ENCODE data around the gene TNFRSF6B.
"Not testable (repeated sequence)": the region's sequence is repeated elsewhere in the genome, so short reads cannot be mapped to it uniquely, and the experiment has no call there.

Gene TNFRSF6B

GRCh38 chr20:63656451-63656850, 40.0 kb upstream of the TNFRSF6B start:
- no peak overlapping the region for H3K27ac ChIP-seq (ENCODE audit: low read depth, low read length)

GRCh38 chr20:63657260-63657936, 39.1 kb upstream of the TNFRSF6B start:
- no peaks in the 10 kb centered on the region for H3K9me3 ChIP-seq (ENCODE audit: control insufficient read depth, insufficient read depth, low read length)
- H3K9ac ChIP-seq (ENCODE audit: low read depth, low read length): peak overlapping the region; percentile 71
- H3K4me1 ChIP-seq (ENCODE audit: control insufficient read depth, insufficient read depth, low read length): peaks cover 13% of the 10 kb centered on the region
- peak overlapping the region; percentile 70 for H3K27ac ChIP-seq (ENCODE audit: low read depth, low read length)
- H3K4me3 ChIP-seq (ENCODE audit: low read depth, low read length): peak overlapping the region; percentile 95; the same call in 1 of the 2 replicates
- H3K36me3 ChIP-seq (ENCODE audit: control insufficient read depth, insufficient read depth, low read length): peaks cover 28% of the 10 kb centered on the region
- no peaks in the 10 kb centered on the region for H3K27me3 ChIP-seq (ENCODE audit: control insufficient read depth, insufficient read depth, low read length)

More at GRCh38 chr20:63656451-63656850, 40.0 kb upstream of the TNFRSF6B start:
- H3K27me3 ChIP-seq (ENCODE audit: control insufficient read depth, insufficient read depth, low read length): peaks cover 8% of the 10 kb centered on the region; the same call in 1 of the 2 replicates
- no peaks in the 10 kb centered on the region for H3K9me3 ChIP-seq (ENCODE audit: control insufficient read depth, insufficient read depth, low read length)
- H3K36me3 ChIP-seq (ENCODE audit: control insufficient read depth, insufficient read depth, low read length): peaks cover 18% of the 10 kb centered on the region
- H3K9ac ChIP-seq (ENCODE audit: low read depth, low read length): no peak overlapping the region
- peaks cover 13% of the 10 kb centered on the region for H3K4me1 ChIP-seq (ENCODE audit: control insufficient read depth, insufficient read depth, low read length)
- no peak overlapping the region for H3K4me3 ChIP-seq (ENCODE audit: low read depth, low read length)

GRCh38 chr20:63657937-63658748, 38.3 kb upstream of the TNFRSF6B start, which contains the start of gene RTEL1:
RTEL1 (plus strand) TSS chr20:63658312; CDS start chr20:63659403, 1,091 bp downstream.
- Histone ChIP-seq H3K36me3 (ENCODE audit: control insufficient read depth, insufficient read depth, low read length) (peaks cover 35% of the 10 kb centered on the region), H3K9ac (ENCODE audit: low read depth, low read length) (peak within 1 kb of the TSS; percentile 71), H3K4me1 (ENCODE audit: control insufficient read depth, insufficient read depth, low read length) (peaks cover 13% of the 10 kb centered on the region), H3K27me3 (ENCODE audit: control insufficient read depth, insufficient read depth, low read length) (no peaks in the 10 kb centered on the region), H3K4me3 (ENCODE audit: low read depth, low read length) (peak within 1 kb of the TSS; percentile 95), H3K9me3 (ENCODE audit: control insufficient read depth, insufficient read depth, low read length) (no peaks in the 10 kb centered on the region), H3K27ac (ENCODE audit: low read depth, low read length) (peak within 1 kb of the TSS; percentile 70)

- no peaks in the 10 kb centered on the region for H3K9me3 ChIP-seq (ENCODE audit: control insufficient read depth, insufficient read depth, low read length)
- no peaks in the 10 kb centered on the region for H3K27me3 ChIP-seq (ENCODE audit: control insufficient read depth, insufficient read depth, low read length)
- H3K9ac ChIP-seq (ENCODE audit: low read depth, low read length): peak overlapping the region; percentile 71; the same call in 1 of the 2 replicates
- peaks cover 13% of the 10 kb centered on the region for H3K4me1 ChIP-seq (ENCODE audit: control insufficient read depth, insufficient read depth, low read length)
- H3K4me3 ChIP-seq (ENCODE audit: low read depth, low read length): peak overlapping the region; percentile 95
- peaks cover 41% of the 10 kb centered on the region for H3K36me3 ChIP-seq (ENCODE audit: control insufficient read depth, insufficient read depth, low read length)
- peak overlapping the region; percentile 7 for H3K27ac ChIP-seq (ENCODE audit: low read depth, low read length)
These were observed 37.7 kb upstream of the TNFRSF6B start for GRCh38 chr20:63658749-63659187.

GRCh38 chr20:63659370-63659769, 37.1 kb upstream of the TNFRSF6B start:
- H3K36me3 ChIP-seq (ENCODE audit: control insufficient read depth, insufficient read depth, low read length): peaks cover 46% of the 10 kb centered on the region
- H3K4me3 ChIP-seq (ENCODE audit: low read depth, low read length): peak overlapping the region; percentile 95
- H3K27me3 ChIP-seq (ENCODE audit: control insufficient read depth, insufficient read depth, low read length): no peaks in the 10 kb centered on the region
- no peaks in the 10 kb centered on the region for H3K9me3 ChIP-seq (ENCODE audit: control insufficient read depth, insufficient read depth, low read length)
- no peak overlapping the region for H3K9ac ChIP-seq (ENCODE audit: low read depth, low read length)
- peaks cover 9% of the 10 kb centered on the region for H3K4me1 ChIP-seq (ENCODE audit: control insufficient read depth, insufficient read depth, low read length)
- H3K27ac ChIP-seq (ENCODE audit: low read depth, low read length): no peak overlapping the region

- H3K9ac ChIP-seq (ENCODE audit: low read depth, low read length); H3K27ac ChIP-seq (ENCODE audit: low read depth, low read length); H3K27me3 ChIP-seq (ENCODE audit: control insufficient read depth, insufficient read depth, low read length); H3K4me1 ChIP-seq (ENCODE audit: control insufficient read depth, insufficient read depth, low read length); H3K9me3 ChIP-seq (ENCODE audit: control insufficient read depth, insufficient read depth, low read length); H3K4me3 ChIP-seq (ENCODE audit: low read depth, low read length): not testable (repeated sequence)
- H3K36me3 ChIP-seq (ENCODE audit: control insufficient read depth, insufficient read depth, low read length): peaks cover 46% of the 10 kb centered on the region
These were observed 36.3 kb upstream of the TNFRSF6B start for GRCh38 chr20:63660174-63660573.

- no peak overlapping the region for H3K9ac ChIP-seq (ENCODE audit: low read depth, low read length)
- H3K36me3 ChIP-seq (ENCODE audit: control insufficient read depth, insufficient read depth, low read length): peaks cover 47% of the 10 kb centered on the region
These were observed 35.8 kb upstream of the TNFRSF6B start for GRCh38 chr20:63660622-63661021.

GRCh38 chr20:63661108-63661507, 35.3 kb upstream of the TNFRSF6B start:
- no peak overlapping the region for H3K9ac ChIP-seq (ENCODE audit: low read depth, low read length)
- H3K36me3 ChIP-seq (ENCODE audit: control insufficient read depth, insufficient read depth, low read length): peaks cover 52% of the 10 kb centered on the region
- no peaks in the 10 kb centered on the region for H3K9me3 ChIP-seq (ENCODE audit: control insufficient read depth, insufficient read depth, low read length)
- no peaks in the 10 kb centered on the region for H3K27me3 ChIP-seq (ENCODE audit: control insufficient read depth, insufficient read depth, low read length)
- peaks cover 5% of the 10 kb centered on the region for H3K4me1 ChIP-seq (ENCODE audit: control insufficient read depth, insufficient read depth, low read length)
- H3K27ac ChIP-seq (ENCODE audit: low read depth, low read length): no peak overlapping the region
- no peak overlapping the region for H3K4me3 ChIP-seq (ENCODE audit: low read depth, low read length)

More at GRCh38 chr20:63660622-63661021, 35.8 kb upstream of the TNFRSF6B start:
- Histone ChIP-seq H3K4me1 (ENCODE audit: control insufficient read depth, insufficient read depth, low read length) (peaks cover 5% of the 10 kb centered on the region), H3K27me3 (ENCODE audit: control insufficient read depth, insufficient read depth, low read length) (no peaks in the 10 kb centered on the region), H3K9me3 (ENCODE audit: control insufficient read depth, insufficient read depth, low read length) (no peaks in the 10 kb centered on the region), H3K4me3 (ENCODE audit: low read depth, low read length) (no peak overlapping the region), H3K27ac (ENCODE audit: low read depth, low read length) (no peak overlapping the region)

GRCh38 chr20:63661959-63662812, 34.3 kb upstream of the TNFRSF6B start:
- peaks cover 59% of the 10 kb centered on the region for H3K36me3 ChIP-seq (ENCODE audit: control insufficient read depth, insufficient read depth, low read length)
- peaks cover 5% of the 10 kb centered on the region for H3K4me1 ChIP-seq (ENCODE audit: control insufficient read depth, insufficient read depth, low read length)
- no peak overlapping the region for H3K4me3 ChIP-seq (ENCODE audit: low read depth, low read length)
- no peak overlapping the region for H3K27ac ChIP-seq (ENCODE audit: low read depth, low read length)
- no peak overlapping the region for H3K9ac ChIP-seq (ENCODE audit: low read depth, low read length)
- no peaks in the 10 kb centered on the region for H3K27me3 ChIP-seq (ENCODE audit: control insufficient read depth, insufficient read depth, low read length)
- H3K9me3 ChIP-seq (ENCODE audit: control insufficient read depth, insufficient read depth, low read length): no peaks in the 10 kb centered on the region

- H3K4me1 ChIP-seq (ENCODE audit: control insufficient read depth, insufficient read depth, low read length): peaks cover 5% of the 10 kb centered on the region
- H3K36me3 ChIP-seq (ENCODE audit: control insufficient read depth, insufficient read depth, low read length): peaks cover 65% of the 10 kb centered on the region
- no peaks in the 10 kb centered on the region for H3K27me3 ChIP-seq (ENCODE audit: control insufficient read depth, insufficient read depth, low read length)
- no peak overlapping the region for H3K9ac ChIP-seq (ENCODE audit: low read depth, low read length)
- no peaks in the 10 kb centered on the region for H3K9me3 ChIP-seq (ENCODE audit: control insufficient read depth, insufficient read depth, low read length)
- H3K4me3 ChIP-seq (ENCODE audit: low read depth, low read length): no peak overlapping the region
- H3K27ac ChIP-seq (ENCODE audit: low read depth, low read length): no peak overlapping the region
These were observed 33.7 kb upstream of the TNFRSF6B start for GRCh38 chr20:63662813-63663189.
